GM12878 (cell line): ENCODE data around the gene BCOR. TPM values are rescaled to one million over a fixed set of nuclear protein-coding genes. Genes with fewer than 3 reads are reported as not detected.

ENCODE experiments used
- ATAC-seq: fragments of 200-7000 bp; cut with Tn5 transposase; 3 replicates; pipeline ENCODE4 v1.9.1; 2020; ENCODE audit warnings: mild to moderate bottlenecking, moderate library complexity
- BruUV-seq: library from RNA; stranded (reverse); fragments of 400-500 nt; replicated peaks from 2 replicates; lab custom pipeline; 2021; lab: Mats Ljungman, UMichigan
- CTCF ChIA-PET: fragments of 300-600 bp; sonication (Branson Sonifier 250); formaldehyde crosslinking; extraction: SDS; loops from one replicate; lab custom pipeline; 2021; ENCODE audit warnings: inconsistent platforms; lab: Yijun Ruan, JAX
- POLR2A ChIA-PET: fragments of 350-600 bp; formaldehyde crosslinking; extraction: SDS; loops from one replicate; lab custom pipeline; 2021; ENCODE audit warnings: inconsistent platforms; lab: Charles Lee
- RAD21 ChIA-PET: fragments of 300-600 bp; sonication (Branson Sonifier 250); formaldehyde crosslinking; loops from one replicate; lab custom pipeline; 2023; ENCODE audit warnings: antibody characterized with exemption; ENCODE audit not compliant: unreplicated experiment; lab: Charles Lee
- SMC1A ChIA-PET: fragments of 300-600 bp; sonication (Branson Sonifier 250); formaldehyde crosslinking; loops from one replicate; lab custom pipeline; 2023; ENCODE audit not compliant: unreplicated experiment, uncharacterized antibody; lab: Charles Lee
- DNase-seq: peaks from one replicate; pipeline ENCODE4 v3.0.0-alpha.2; 2011; ENCODE audit warnings: low read depth, low spot score
- FAIRE-seq: peaks from 3 replicates; lab custom pipeline; 2011; peaks lifted over from hg19 to GRCh38; lab: Jason Lieb, UNC
- H2AFZ ChIP-seq: 2 replicates; pipeline ENCODE4 v1.6.0; 2011; ENCODE audit warnings: low read depth, low read length, control low read depth; ENCODE audit not compliant: control insufficient read depth
- H3K27ac ChIP-seq: 2 replicates; pipeline ENCODE4 v1.5.1; 2011; ENCODE audit warnings: control low read depth; ENCODE audit not compliant: control insufficient read depth, insufficient read depth
- H3K27me3 ChIP-seq, 2 experiments: replicated peaks in 1 of 2; 2 replicates each; pipeline versions ENCODE4 v1.6.0 to v1.6.1; 2011; ENCODE audit warnings: low read length in 1 of 2; ENCODE audit not compliant: control insufficient read depth in 2 of 2, insufficient read depth in 2 of 2
- H3K36me3 ChIP-seq, 2 experiments: 2 replicates each; pipeline ENCODE4 v1.5.1; 2011; ENCODE audit warnings: low read length in 1 of 2; ENCODE audit not compliant: control insufficient read depth in 2 of 2, insufficient read depth in 2 of 2
- H3K4me1 ChIP-seq: 2 replicates; pipeline ENCODE4 v1.6.1; 2011; ENCODE audit warnings: mild to moderate bottlenecking, low read length, moderate library complexity, mixed read lengths; ENCODE audit not compliant: control insufficient read depth, insufficient read depth
- H3K4me2 ChIP-seq: 2 replicates; pipeline ENCODE4 v1.6.0; 2011; ENCODE audit warnings: control low read depth; ENCODE audit not compliant: control insufficient read depth, insufficient read depth
- H3K4me3 ChIP-seq: fragments of 200-600 bp; sonication (generic); 2 replicates; pipeline ENCODE4 v1.5.1; 2016
- H3K79me2 ChIP-seq: 2 replicates; pipeline ENCODE4 v1.6.0; 2011; ENCODE audit warnings: low read length; ENCODE audit not compliant: control insufficient read depth, insufficient read depth
- H3K9ac ChIP-seq: 2 replicates; pipeline ENCODE4 v1.8.0; 2011; ENCODE audit warnings: low read length, control low read depth, mixed read lengths; ENCODE audit not compliant: control insufficient read depth, insufficient read depth
- H3K9me3 ChIP-seq: replicated peaks from 3 replicates; pipeline ENCODE4 v1.5.1; 2011; ENCODE audit warnings: mild to moderate bottlenecking, low read length; ENCODE audit not compliant: control insufficient read depth, insufficient read depth
- H4K20me1 ChIP-seq: 2 replicates; pipeline ENCODE4 v1.6.0; 2011; ENCODE audit not compliant: control insufficient read depth, insufficient read depth
- CBX5 ChIP-seq: sonication (generic); IDR thresholded peaks from 2 replicates; pipeline ENCODE4 v1.6.1; 2016; ENCODE audit warnings: low read depth, moderate library complexity, mild to moderate bottlenecking, inconsistent platforms
- DPF2 ChIP-seq: fragments of 450-650 bp; IDR thresholded peaks from 2 replicates; pipeline ENCODE4 v1.6.1; 2017; ENCODE audit warnings: mild to moderate bottlenecking
- FOXK2 ChIP-seq: fragments of 450-650 bp; IDR thresholded peaks from 2 replicates; pipeline ENCODE4 v1.6.1; 2017; ENCODE audit warnings: mild to moderate bottlenecking, moderate library complexity
- IRF4 ChIP-seq: IDR thresholded peaks from 2 replicates; pipeline ENCODE4 v1.6.1; 2011; ENCODE audit warnings: low read depth, low read length
- NFYA ChIP-seq: IDR thresholded peaks from 2 replicates; pipeline ENCODE4 v1.6.1; 2011; ENCODE audit warnings: low read depth, mild to moderate bottlenecking, low read length, improper control_type of control experiment, borderline replicate concordance
- RAD51 ChIP-seq: fragments of 450-650 bp; IDR thresholded peaks from 2 replicates; pipeline ENCODE4 v1.6.1; 2016; ENCODE audit warnings: moderate library complexity, mild to moderate bottlenecking, inconsistent platforms
- WRNIP1 ChIP-seq: IDR thresholded peaks from 2 replicates; pipeline ENCODE4 v1.6.1; 2011; ENCODE audit warnings: low read depth, low read length, improper control_type of control experiment, borderline replicate concordance
- YBX1 ChIP-seq: fragments of 450-650 bp; IDR thresholded peaks from 2 replicates; pipeline ENCODE4 v1.6.1; 2016; ENCODE audit warnings: antibody characterized with exemption
- ZNF622 ChIP-seq: fragments of 450-650 bp; IDR thresholded peaks from 2 replicates; pipeline ENCODE4 v1.6.1; 2017; ENCODE audit warnings: mild to moderate bottlenecking, inconsistent platforms
- ZSCAN29 ChIP-seq: fragments of 450-650 bp; IDR thresholded peaks from 2 replicates; pipeline ENCODE4 v1.6.1; 2017; ENCODE audit warnings: mild to moderate bottlenecking, moderate library complexity
- WGBS: methylation state at CpG from one replicate; pipeline ENCODE4 v1.1.6; 2016; ENCODE audit warnings: low lambda C conversion rate; ENCODE audit not compliant: insufficient replicate concordance, insufficient coverage; ENCODE audit errors: missing lambda C conversion rate; 5-methylcytosine and 5-hydroxymethylcytosine counted together
- in situ Hi-C: fragments of 300-500 bp; cut with MboI; formaldehyde crosslinking; loops from 9 replicates; pipeline ENCODE4 v1.14.3; 2018; ENCODE audit warnings: mixed read lengths
- intact Hi-C: fragments of 100-400 bp; cut with micrococcal nuclease; formaldehyde crosslinking; loops from one replicate; pipeline ENCODE4 v1.14.2; 2022; ENCODE audit not compliant: unreplicated experiment
- polyA plus RNA-seq, 11 experiments: library from polyadenylated mRNA; depleted of rRNA in 4 of 11; unstranded in 6 of 11; stranded (reverse) in 5 of 11; fragments of >200 nt; fragmentation: Nextera tagmentation in 4 of 11; fragmentation: Illumina TruSeq in 1 of 11; extraction: Ambion mirVana in 4 of 11; extraction: Trizol in 1 of 11; gene quantifications; 1 replicate in 1 of 11; 2 replicates in 10 of 11; pipeline versions ENCODE4 v1.2.1 to v1.2.3, GENCODE V29; 2011 to 2016; ENCODE audit warnings: inconsistent platforms in 2 of 11, missing spikeins in 2 of 11, low read depth in 1 of 11
- total RNA-seq, 4 experiments: library from RNA; depleted of rRNA in 3 of 4; stranded (reverse); fragments of >200 nt in 3 of 4; fragmentation: Illumina TruSeq in 1 of 4; extraction: Trizol in 1 of 4; gene quantifications; 2 replicates each; pipeline versions ENCODE4 v1.2.1 to v1.2.3, GENCODE V29; 2013 to 2021
- TF ChIP-seq, protein P1 (sequence below): fragments of 450-650 bp; IDR thresholded peaks from 2 replicates; pipeline ENCODE4 v1.6.1; 2017; ENCODE audit warnings: low read depth, mild to moderate bottlenecking, moderate library complexity
- TF ChIP-seq, protein P2 (sequence below): IDR thresholded peaks from 2 replicates; pipeline ENCODE4 v1.6.1; 2011; ENCODE audit warnings: low read depth, low read length, improper control_type of control experiment, borderline replicate concordance
- TF ChIP-seq, protein P3 (sequence below): IDR thresholded peaks from 2 replicates; pipeline ENCODE4 v1.6.1; 2011; ENCODE audit warnings: borderline replicate concordance, low read depth, mild to moderate bottlenecking, moderate library complexity, low read length; ENCODE audit not compliant: insufficient read depth, poor library complexity, severe bottlenecking
- TF ChIP-seq, protein P4 (sequence below), 3 experiments: IDR thresholded peaks in 2 of 3; conservative IDR thresholded peaks in 1 of 3; 2 replicates each; pipeline ENCODE4 v1.5.1; 2011; ENCODE audit warnings: low read depth in 3 of 3, low read length in 3 of 3, mild to moderate bottlenecking in 3 of 3, control low read depth in 2 of 3, moderate library complexity in 2 of 3, inconsistent platforms in 1 of 3, mixed read lengths in 1 of 3; ENCODE audit not compliant: control insufficient read depth in 2 of 3, insufficient read depth in 1 of 3; ENCODE audit errors: extremely low read depth in 1 of 3
- TF ChIP-seq, protein P5 (sequence below): fragments of 450-650 bp; IDR thresholded peaks from 2 replicates; pipeline ENCODE4 v1.6.1; 2017; ENCODE audit warnings: borderline replicate concordance

Gene BCOR
- total and polyA plus RNA-seq, 10 of the 15 experiments (the other 5 are each of a cell fraction or from before 2014, with no cell fraction given): 5.1 to 16.4 (median 10.1) TPM

DNA sequence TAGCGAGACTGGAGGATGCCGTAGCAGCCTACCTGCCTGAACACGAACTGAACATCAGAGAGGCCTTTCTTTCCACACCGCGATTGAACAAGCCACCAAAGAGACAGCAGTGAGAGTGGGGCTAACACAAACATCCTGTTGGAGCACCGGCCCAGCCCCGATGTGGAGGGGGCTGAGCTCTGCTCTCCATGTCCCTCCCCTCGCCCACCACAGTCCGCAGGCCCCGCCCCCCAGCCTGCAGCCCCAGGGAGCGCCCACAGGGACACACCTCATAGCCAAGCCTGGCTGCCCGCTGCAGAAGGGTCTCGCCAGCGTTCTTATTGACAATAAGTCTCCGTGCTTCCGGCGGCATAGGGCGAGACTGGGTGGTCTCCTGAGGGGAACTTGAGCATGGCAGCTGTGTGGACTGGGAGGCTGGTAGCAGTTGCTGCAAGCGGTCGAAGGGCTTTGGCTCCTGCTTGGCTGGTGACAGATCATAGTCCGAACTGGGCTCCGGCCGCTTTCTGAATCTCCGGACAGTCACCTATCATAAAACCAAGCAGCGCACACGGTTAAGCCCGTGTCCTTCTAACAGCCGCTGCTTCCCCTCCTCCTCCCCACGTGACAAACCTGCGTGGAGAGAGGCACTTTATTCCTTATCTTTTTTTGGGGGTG, 35.8 kb downstream of the BCOR start:
- POLR2A ChIA-PET: no interaction called here
- no peak for FAIRE-seq
- Histone ChIP-seq H3K79me2 (no peaks in the 10 kb centered on the region), H2AFZ (no peak overlapping the region), H3K9me3 (no peaks in the 10 kb centered on the region), H3K4me2 (no peak overlapping the region), H3K9ac (no peak overlapping the region), H3K27ac (no peak overlapping the region), H4K20me1 (no peaks in the 10 kb centered on the region; the same call in 1 of the 2 replicates), H3K4me1 (no peaks in the 10 kb centered on the region; the same call in 1 of the 2 replicates), H3K27me3 (no peaks in the 10 kb centered on the region), H3K36me3 (peaks cover 3 to 12% of the 10 kb centered on the region in 2 experiments; a peak in 3 of 4 replicates), H3K4me3 (no peak overlapping the region)
- BruUV-seq: no TSS peak
- CTCF ChIA-PET: interaction anchor here (0.6 kb wide), 1 partner anchor 606 kb away, joined by 3 read pairs; no protein-coding TSS in a partner anchor
- ATAC-seq: no peak
- in situ Hi-C loops: no loop called here
- 80% methylated on average over 30 of the region's 30 CpGs for whole genome bisulfite sequencing
- no peak for DNase-seq
- SMC1A ChIA-PET: no interaction called here
- RAD21 ChIA-PET: no interaction called here
- TF ChIP-seq, protein P1, sequence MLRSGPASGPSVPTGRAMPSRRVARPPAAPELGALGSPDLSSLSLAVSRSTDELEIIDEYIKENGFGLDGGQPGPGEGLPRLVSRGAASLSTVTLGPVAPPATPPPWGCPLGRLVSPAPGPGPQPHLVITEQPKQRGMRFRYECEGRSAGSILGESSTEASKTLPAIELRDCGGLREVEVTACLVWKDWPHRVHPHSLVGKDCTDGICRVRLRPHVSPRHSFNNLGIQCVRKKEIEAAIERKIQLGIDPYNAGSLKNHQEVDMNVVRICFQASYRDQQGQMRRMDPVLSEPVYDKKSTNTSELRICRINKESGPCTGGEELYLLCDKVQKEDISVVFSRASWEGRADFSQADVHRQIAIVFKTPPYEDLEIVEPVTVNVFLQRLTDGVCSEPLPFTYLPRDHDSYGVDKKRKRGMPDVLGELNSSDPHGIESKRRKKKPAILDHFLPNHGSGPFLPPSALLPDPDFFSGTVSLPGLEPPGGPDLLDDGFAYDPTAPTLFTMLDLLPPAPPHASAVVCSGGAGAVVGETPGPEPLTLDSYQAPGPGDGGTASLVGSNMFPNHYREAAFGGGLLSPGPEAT: no peak
- TF ChIP-seq DPF2 (no peak), ZNF622 (no peak), FOXK2 (no peak), YBX1 (no peak), WRNIP1 (no peak), IRF4 (no peak), RAD51 (no peak), ZSCAN29 (no peak), CBX5 (no peak), NFYA (no peak)
- TF ChIP-seq, protein P2, sequence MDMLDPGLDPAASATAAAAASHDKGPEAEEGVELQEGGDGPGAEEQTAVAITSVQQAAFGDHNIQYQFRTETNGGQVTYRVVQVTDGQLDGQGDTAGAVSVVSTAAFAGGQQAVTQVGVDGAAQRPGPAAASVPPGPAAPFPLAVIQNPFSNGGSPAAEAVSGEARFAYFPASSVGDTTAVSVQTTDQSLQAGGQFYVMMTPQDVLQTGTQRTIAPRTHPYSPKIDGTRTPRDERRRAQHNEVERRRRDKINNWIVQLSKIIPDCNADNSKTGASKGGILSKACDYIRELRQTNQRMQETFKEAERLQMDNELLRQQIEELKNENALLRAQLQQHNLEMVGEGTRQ: no peak
- TF ChIP-seq, protein P3, sequence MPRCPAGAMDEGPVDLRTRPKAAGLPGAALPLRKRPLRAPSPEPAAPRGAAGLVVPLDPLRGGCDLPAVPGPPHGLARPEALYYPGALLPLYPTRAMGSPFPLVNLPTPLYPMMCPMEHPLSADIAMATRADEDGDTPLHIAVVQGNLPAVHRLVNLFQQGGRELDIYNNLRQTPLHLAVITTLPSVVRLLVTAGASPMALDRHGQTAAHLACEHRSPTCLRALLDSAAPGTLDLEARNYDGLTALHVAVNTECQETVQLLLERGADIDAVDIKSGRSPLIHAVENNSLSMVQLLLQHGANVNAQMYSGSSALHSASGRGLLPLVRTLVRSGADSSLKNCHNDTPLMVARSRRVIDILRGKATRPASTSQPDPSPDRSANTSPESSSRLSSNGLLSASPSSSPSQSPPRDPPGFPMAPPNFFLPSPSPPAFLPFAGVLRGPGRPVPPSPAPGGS: no peak
- TF ChIP-seq, protein P4, sequence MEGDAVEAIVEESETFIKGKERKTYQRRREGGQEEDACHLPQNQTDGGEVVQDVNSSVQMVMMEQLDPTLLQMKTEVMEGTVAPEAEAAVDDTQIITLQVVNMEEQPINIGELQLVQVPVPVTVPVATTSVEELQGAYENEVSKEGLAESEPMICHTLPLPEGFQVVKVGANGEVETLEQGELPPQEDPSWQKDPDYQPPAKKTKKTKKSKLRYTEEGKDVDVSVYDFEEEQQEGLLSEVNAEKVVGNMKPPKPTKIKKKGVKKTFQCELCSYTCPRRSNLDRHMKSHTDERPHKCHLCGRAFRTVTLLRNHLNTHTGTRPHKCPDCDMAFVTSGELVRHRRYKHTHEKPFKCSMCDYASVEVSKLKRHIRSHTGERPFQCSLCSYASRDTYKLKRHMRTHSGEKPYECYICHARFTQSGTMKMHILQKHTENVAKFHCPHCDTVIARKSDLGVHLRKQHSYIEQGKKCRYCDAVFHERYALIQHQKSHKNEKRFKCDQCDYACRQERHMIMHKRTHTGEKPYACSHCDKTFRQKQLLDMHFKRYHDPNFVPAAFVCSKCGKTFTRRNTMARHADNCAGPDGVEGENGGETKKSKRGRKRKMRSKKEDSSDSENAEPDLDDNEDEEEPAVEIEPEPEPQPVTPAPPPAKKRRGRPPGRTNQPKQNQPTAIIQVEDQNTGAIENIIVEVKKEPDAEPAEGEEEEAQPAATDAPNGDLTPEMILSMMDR (IDR thresholded peaks at IDR 0.05 in 2 of 3, conservative IDR thresholded peaks at IDR 0.05 in 1 of 3; ENCODE audit: control insufficient read depth in 2 of 3, extremely low read depth in 1 of 3, insufficient read depth in 1 of 3, low read depth in 3 of 3, low read length in 3 of 3): no peak
- TF ChIP-seq, protein P5, sequence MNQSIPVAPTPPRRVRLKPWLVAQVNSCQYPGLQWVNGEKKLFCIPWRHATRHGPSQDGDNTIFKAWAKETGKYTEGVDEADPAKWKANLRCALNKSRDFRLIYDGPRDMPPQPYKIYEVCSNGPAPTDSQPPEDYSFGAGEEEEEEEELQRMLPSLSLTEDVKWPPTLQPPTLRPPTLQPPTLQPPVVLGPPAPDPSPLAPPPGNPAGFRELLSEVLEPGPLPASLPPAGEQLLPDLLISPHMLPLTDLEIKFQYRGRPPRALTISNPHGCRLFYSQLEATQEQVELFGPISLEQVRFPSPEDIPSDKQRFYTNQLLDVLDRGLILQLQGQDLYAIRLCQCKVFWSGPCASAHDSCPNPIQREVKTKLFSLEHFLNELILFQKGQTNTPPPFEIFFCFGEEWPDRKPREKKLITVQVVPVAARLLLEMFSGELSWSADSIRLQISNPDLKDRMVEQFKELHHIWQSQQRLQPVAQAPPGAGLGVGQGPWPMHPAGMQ: no peak
- intact Hi-C loops: no loop called here
